Keratinocyte (primary cell): Measurements from ENCODE around the gene ENPP3.

ENCODE experiments used
- EZH2 ChIP-seq: IDR thresholded peaks from one replicate; pipeline ENCODE4 v1.6.1; 2012; ENCODE audit warnings: inconsistent platforms, mild to moderate bottlenecking, low read length, moderate library complexity
- TF ChIP-seq, protein P1 (sequence below), 3 experiments: IDR thresholded peaks in 1 of 3; conservative IDR thresholded peaks in 1 of 3; optimal IDR thresholded peaks in 1 of 3; 2 replicates in 2 of 3; 3 replicates in 1 of 3; pipeline versions ENCODE3 to v1.5.1; 2011; ENCODE audit warnings: low read length in 3 of 3, mild to moderate bottlenecking in 3 of 3, moderate library complexity in 2 of 3, control low read depth in 1 of 3, inconsistent platforms in 1 of 3; ENCODE audit not compliant: insufficient read depth in 2 of 3; ENCODE audit errors: extremely low read depth in 1 of 3

DNA sequence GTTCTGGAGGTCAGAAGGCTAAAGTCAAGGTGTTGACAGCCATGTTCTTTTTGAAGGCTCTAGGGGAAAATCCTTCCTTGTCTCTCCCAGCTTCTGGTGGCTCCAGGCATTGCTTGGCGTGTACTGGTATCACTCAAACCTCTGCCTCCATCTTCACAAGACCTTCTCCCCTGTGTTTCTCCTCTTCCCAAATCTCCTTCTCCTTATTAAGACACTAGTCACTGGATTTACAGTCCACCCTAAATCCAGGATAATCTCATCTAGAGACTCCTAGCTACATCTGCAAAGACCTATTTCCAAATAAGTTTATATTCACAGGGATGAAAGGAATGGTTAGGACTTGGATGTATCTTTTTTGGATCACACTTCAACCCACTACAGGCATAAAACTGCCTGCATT, 99.7 kb downstream of the ENPP3 start:
- TF ChIP-seq, protein P1, sequence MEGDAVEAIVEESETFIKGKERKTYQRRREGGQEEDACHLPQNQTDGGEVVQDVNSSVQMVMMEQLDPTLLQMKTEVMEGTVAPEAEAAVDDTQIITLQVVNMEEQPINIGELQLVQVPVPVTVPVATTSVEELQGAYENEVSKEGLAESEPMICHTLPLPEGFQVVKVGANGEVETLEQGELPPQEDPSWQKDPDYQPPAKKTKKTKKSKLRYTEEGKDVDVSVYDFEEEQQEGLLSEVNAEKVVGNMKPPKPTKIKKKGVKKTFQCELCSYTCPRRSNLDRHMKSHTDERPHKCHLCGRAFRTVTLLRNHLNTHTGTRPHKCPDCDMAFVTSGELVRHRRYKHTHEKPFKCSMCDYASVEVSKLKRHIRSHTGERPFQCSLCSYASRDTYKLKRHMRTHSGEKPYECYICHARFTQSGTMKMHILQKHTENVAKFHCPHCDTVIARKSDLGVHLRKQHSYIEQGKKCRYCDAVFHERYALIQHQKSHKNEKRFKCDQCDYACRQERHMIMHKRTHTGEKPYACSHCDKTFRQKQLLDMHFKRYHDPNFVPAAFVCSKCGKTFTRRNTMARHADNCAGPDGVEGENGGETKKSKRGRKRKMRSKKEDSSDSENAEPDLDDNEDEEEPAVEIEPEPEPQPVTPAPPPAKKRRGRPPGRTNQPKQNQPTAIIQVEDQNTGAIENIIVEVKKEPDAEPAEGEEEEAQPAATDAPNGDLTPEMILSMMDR (optimal IDR thresholded peaks at IDR 0.05 in 1 of 3, IDR thresholded peaks at IDR 0.05 in 1 of 3, conservative IDR thresholded peaks at IDR 0.05 in 1 of 3; ENCODE audit: extremely low read depth in 1 of 3, insufficient read depth in 2 of 3, low read length in 3 of 3) = no peak
- TF ChIP-seq EZH2 = no peak
